OCI-M2 (cell line): ENCODE results near the gene SFT2D2.
"Not testable (repeated sequence)": the region's sequence is repeated elsewhere in the genome, so short reads cannot be mapped to it uniquely, and the experiment has no call there.

Experiments
- DNase-seq: peaks from one replicate; lab custom pipeline; 2025; ENCODE audit not compliant: unreplicated experiment; lab: John Stamatoyannopoulos, UW

The SFT2D2 gene

DNA sequence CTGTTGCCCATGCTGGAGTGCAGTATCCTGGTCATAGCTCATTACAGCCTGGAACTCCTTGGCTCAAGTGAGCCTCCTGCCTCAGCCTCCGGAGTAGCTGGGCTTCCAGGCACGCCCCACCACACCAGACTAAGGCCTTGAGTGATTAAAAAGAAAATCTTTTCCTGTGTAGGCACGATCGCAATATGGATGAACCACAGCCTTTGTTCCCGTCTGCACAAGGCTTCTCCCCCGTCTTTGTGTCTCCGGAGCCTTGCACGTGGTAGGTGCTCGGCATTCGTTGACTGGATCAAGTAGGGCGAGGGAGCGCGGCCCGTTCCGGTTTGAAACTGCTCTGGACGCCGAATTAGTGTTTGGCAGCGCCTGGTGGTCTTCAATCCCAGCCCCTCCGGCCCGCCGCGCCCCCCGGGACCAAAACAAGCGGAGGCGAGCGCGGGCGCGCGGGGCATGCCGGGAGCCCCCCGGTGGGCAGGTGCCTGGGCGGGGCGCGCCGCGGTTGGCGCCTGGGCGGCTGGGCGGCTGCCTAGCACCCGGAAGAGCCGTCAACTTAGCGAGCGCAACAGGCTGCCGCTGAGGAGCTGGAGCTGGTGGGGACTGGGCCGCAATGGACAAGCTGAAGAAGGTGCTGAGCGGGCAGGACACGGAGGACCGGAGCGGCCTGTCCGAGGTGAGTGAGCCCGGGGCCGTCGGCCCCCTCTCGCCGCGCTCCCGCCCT is at the start of gene SFT2D2:
TSS of gene SFT2D2 (plus strand) at position 529 of the 715 bp plus-strand sequence. CDS start at position 605, 76 bp downstream.
- DNase-seq = no peak

DNA sequence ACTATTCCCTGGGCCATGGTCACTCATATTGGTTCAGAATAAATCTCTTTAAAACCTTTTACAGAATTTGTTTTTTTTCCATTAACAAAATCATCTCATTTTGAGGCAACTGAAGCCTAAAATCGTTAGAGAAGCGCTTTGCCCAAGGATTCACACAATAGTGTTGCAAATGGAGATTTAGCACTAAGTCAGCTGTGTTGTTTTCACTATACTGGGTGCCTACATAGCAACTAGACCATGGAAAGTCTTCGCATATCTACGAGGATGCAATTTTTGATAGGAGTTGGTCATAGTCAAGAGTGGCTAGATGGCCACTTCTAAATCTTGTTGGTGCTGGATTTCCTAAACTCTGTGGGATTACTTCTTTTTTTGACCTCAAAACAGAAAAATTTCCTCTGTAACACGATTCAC is 47.6 kb upstream of the SFT2D2 start:
- no peak for DNase-seq

GRCh38 chr1:168178638-168179437 is 47.0 kb upstream of the SFT2D2 start, which contains the start of gene TIPRL:
TIPRL (plus strand) TSS chr1:168178962; CDS start chr1:168179078, 116 bp downstream.
- peak; percentile 66 for DNase-seq

GRCh38 chr1:168179438-168180147 is 46.2 kb upstream of the SFT2D2 start:
- DNase-seq = no peak

GRCh38 chr1:168180148-168180524 is 45.7 kb upstream of the SFT2D2 start:
- DNase-seq = no peak

DNA sequence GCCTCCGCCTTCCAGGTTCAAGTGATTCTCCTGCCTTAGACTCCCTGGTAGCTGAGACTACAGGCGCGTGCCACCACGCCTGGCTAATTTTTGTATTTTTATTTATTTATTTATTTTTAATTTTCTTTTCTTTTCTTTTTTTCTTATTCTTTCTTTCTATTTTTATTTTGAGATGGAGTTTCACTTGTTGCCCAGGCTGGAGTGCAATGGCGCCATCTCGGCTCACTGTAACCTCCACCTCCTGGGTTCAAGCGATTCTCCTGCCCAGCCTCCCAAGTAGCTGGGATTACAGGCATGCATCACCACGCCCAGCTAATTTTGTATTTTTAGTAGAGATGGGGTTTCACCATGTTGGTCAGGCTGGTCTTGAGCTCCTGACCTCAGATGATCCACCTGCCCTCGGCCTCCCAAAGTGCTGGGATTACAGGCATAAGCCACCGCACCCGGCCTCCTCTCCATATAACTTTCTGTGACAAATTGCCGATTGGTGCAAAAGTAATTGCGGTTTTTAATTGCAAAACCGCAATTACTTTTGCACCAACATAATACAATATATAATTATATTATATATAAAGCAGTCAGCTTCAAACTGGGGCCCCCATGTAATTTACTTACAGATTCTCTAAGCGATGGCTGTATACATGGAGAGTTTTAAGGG is 44.6 kb upstream of the SFT2D2 start:
- DNase-seq = not testable (repeated sequence)

DNA sequence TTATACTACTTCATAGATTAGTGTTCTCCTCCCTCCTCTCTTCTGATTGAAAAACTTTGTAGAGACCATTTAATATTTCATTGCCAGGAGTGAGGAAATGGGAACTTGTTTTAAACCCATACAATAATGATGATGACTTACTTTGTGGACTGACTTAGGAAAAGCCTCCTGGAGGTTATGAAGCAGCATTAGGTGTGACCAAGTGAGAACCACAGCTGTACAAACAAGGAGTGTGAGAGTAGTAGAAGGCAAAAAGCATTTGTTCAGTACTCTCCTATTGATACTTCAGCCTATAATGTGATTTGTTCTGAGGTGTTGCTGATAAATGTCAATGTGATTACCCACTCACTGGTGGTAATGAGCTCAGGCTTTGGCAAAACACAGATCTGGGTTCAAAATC is 38.6 kb upstream of the SFT2D2 start:
- DNase-seq = no peak

- no peak for DNase-seq
Observed at GRCh38 chr1:168190403-168190802, 35.4 kb upstream of the SFT2D2 start.

DNA sequence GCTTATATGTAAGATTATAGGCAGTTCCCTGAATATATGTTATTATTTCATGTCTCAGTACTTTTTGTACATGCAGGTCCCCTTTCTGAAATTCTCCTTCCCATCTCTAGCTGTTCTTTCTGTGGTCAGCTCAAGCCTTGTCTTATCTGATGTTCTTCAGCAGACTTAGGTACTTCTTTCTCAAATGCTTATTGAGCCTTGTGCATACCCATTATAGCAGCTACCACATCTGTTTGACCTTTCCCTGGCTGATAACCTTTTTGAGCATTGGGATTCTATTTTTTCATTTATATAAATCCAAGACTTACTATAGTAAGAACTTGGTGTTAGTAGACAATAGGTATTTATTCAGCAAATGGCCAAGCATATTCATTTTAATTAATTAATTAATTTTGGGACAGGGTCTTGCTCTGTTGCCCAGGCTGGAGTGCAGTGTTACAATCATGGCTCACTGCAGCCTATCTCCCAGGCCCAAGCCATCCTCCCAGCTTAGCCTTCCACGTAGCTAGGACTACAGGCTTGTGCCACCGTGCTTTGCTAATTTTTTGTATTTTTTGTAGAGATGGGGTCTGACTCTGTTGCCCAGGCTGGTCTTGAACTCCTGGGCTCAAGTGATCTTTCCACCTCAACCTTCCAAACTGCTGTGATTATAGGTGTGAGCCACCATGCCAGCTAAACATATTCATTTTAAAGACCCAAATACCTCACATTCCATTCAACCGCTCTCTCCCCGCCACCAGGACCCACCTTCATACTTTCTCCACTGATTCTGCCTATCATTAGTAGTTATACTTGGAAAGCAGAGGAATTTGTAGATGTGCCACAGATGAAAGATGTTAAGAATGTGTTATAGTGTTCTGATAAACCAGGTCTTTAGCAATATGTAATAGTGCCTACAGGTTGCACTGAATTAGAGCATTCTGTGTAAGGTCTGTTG is 30.3 kb upstream of the SFT2D2 start:
- no peak for DNase-seq

GRCh38 chr1:168199056-168199455 is 26.7 kb upstream of the SFT2D2 start:
- DNase-seq = no peak

- DNase-seq = no peak
Observed at GRCh38 chr1:168202941-168203654, 22.7 kb upstream of the SFT2D2 start.

- no peak for DNase-seq
Observed at GRCh38 chr1:168206111-168206510, 19.7 kb upstream of the SFT2D2 start.

DNA sequence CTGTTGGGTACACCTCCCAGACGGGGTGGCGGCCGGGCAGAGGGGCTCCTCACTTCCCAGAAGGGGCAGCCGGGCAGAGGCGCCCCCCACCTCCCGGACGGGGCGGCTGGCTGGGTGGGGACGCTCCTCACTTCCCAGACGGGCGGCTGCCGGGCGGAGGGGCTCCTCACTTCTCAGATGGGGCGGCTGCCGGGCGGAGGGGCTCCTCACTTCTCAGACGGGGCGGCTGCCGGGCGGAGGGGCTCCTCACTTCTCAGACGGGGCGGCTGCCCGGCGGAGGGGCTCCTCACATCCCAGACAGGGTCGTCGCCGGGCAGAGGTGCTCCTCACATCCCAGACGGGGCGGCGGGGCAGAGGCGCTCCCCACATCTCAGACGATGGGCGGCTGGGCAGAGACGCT is 18.1 kb upstream of the SFT2D2 start:
- DNase-seq = not testable (repeated sequence)

GRCh38 chr1:168210312-168210711 is 15.5 kb upstream of the SFT2D2 start:
- no peak for DNase-seq

- no peak for DNase-seq
Observed at GRCh38 chr1:168213349-168213748, 12.5 kb upstream of the SFT2D2 start.

GRCh38 chr1:168216171-168216570 is 9.6 kb upstream of the SFT2D2 start:
- no peak for DNase-seq

DNA sequence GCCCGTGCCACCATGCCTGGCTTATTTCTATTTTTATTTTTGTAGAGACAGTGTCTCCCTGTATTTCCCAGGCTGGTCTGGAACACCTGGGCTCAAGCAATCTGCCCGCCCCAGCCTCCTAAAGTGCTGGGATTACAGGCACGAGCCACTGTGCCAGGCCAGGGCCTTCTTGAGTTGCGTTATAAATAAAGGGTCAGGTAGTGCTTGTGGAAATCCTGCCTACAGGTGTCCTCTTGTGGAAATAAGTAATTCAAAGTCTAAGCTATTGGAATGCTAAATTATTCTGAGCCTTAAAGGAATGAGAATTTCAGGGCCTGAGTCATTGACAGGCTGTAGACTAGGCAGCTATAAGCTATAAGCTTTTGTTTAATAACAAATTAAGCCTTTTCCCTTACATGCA is 8.1 kb upstream of the SFT2D2 start:
- DNase-seq = no peak

DNA sequence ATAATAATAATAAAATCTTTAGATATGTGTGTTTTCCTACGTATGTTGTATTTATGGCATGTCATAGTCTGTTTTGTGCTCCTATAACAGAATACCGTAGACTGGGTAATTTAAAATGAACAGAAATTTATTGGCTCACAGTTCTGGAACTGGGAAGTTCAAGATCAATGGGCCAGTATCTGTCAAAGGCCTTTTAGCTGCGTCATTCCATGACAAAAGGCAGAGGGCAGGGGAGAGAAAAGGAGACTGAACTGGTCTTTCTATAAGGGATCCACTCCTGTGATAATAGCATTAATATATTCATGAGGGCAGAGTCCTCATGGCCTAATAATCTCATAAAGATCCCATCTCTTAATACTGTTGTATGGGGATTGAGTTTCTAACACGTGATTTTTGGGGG is 7.1 kb upstream of the SFT2D2 start:
- no peak for DNase-seq

DNA sequence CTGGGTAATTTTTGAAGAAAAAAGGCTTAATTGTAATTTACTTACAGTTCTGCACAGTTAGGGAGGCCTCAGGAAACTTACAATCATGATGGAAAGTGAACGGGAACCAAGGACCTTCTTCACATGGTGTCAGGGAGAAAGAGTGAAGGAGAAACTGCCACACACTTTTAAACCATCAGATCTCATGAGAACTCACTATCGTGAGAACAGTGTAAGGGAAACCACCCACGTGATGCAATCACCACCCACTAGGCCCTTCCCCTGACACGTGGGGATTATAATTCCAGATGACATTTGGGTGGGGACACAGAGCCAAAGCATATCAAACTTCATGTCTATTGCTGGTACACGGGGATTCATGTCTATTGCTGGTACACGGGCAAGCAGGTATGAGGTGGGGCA is 5.3 kb upstream of the SFT2D2 start:
- no peak for DNase-seq
